Muscle layer of colon (tissue), 2 donors: ENCODE results near the gene TLCD5.

Source experiments
- H3K27ac ChIP-seq: one replicate; pipeline ENCODE4 v1.7.0; 2013; ENCODE audit warnings: low read depth, mild to moderate bottlenecking, low read length, moderate library complexity
- H3K27me3 ChIP-seq, 2 donors: one replicate each; pipeline ENCODE4 v1.7.0; 2013; ENCODE audit warnings: low read length in 2 of 2, mild to moderate bottlenecking in 2 of 2; ENCODE audit not compliant: insufficient read depth in 2 of 2, control insufficient read depth in 1 of 2
- H3K36me3 ChIP-seq: one replicate; pipeline ENCODE4 v1.7.0; 2013; ENCODE audit warnings: mild to moderate bottlenecking, low read length; ENCODE audit not compliant: insufficient read depth
- H3K4me1 ChIP-seq: one replicate; pipeline ENCODE4 v1.7.0; 2013; ENCODE audit warnings: mild to moderate bottlenecking, low read length; ENCODE audit not compliant: insufficient read depth
- H3K4me3 ChIP-seq, 2 donors: one replicate each; pipeline ENCODE4 v1.7.0; 2013; ENCODE audit warnings: low read length in 2 of 2, low read depth in 1 of 2, mild to moderate bottlenecking in 1 of 2, moderate library complexity in 1 of 2
- H3K9ac ChIP-seq: one replicate; pipeline ENCODE4 v1.7.0; 2013; ENCODE audit warnings: low read length
- H3K9me3 ChIP-seq: one replicate; pipeline ENCODE4 v1.7.0; 2013; ENCODE audit warnings: mild to moderate bottlenecking, low read length
- donor health status: abdominal sarcoma.
- donor health status: Adenocarcinoma of cecum.

TLCD5 gene

DNA sequence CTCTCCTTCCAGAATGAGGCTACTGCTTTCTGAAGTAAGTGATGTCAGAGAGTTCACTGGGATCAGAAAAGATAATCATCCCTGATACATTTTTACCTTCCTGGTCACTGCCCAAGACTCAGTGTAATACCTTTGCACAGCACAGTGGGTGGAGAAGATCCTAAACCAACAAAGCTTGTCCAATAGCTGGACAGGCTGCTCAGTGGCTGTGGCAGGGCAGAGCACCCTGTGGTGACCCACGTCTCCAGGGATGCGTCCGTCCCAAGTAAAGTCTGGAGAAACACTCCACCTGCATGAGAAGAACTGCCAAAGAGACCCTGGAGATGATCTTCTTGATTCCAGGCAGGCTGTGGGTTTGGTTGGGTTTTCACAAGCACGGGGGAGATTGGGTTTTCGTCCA lies 31.0 kb upstream of the TLCD5 start:
- Histone ChIP-seq H3K4me3 (no peak overlapping the region), H3K9ac (no peak overlapping the region), H3K4me1 (no peaks in the 10 kb centered on the region), H3K9me3 (no peaks in the 10 kb centered on the region), H3K27me3 (peaks cover 5 to 18% of the 10 kb centered on the region in 2 donors), H3K27ac (no peak overlapping the region), H3K36me3 (no peaks in the 10 kb centered on the region)

DNA sequence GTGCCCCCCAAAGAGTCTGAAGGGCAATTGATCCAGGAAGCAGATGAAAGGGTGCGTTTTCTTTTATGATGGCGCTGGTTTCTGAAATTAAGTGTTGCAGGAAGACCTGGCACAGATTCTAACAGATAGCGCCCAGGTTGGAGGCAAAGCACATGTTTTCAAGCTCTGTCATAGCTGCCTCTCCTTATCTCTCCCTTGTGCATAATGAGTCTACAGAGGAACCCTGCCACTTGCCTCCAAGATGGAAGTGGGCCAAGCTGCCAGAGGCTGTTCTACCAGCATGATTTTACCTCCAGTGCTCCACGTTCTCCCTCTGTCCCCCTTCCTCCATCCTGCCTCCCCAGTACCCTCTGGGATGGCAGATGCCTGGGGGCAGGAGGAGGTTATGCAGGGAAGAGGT lies 30.0 kb upstream of the TLCD5 start:
- Histone ChIP-seq H3K27ac (no peak overlapping the region), H3K9ac (no peak overlapping the region), H3K4me1 (no peaks in the 10 kb centered on the region), H3K9me3 (no peaks in the 10 kb centered on the region), H3K36me3 (no peaks in the 10 kb centered on the region), H3K4me3 (no peak overlapping the region), H3K27me3 (peaks cover 5 to 18% of the 10 kb centered on the region in 2 donors)

DNA sequence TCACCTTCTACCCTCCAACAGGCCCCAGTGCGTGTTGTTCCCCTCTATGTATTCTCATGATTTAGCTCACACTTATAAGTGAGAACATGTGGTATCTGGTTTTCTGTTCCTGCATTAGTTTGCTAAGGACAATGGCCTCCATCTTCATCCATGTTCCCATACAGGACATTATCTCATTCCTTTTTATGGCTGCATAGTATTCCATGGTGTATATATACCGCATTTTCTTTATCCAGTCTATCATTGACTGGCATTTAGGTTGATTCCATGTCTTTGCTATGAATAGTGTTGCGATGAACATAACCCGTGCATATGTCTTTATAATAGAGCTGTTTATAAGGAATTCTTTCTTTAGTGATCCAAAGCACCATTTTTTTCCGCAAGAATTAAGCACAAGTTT lies 28.5 kb upstream of the TLCD5 start:
- no peaks in the 10 kb centered on the region for H3K9me3 ChIP-seq
- no peaks in the 10 kb centered on the region for H3K4me1 ChIP-seq
- H3K9ac ChIP-seq = no peak overlapping the region
- no peaks in the 10 kb centered on the region for H3K36me3 ChIP-seq
- peaks cover 5 to 18% of the 10 kb centered on the region in 2 donors for H3K27me3 ChIP-seq
- H3K27ac ChIP-seq = no peak overlapping the region
- no peak overlapping the region for H3K4me3 ChIP-seq

DNA sequence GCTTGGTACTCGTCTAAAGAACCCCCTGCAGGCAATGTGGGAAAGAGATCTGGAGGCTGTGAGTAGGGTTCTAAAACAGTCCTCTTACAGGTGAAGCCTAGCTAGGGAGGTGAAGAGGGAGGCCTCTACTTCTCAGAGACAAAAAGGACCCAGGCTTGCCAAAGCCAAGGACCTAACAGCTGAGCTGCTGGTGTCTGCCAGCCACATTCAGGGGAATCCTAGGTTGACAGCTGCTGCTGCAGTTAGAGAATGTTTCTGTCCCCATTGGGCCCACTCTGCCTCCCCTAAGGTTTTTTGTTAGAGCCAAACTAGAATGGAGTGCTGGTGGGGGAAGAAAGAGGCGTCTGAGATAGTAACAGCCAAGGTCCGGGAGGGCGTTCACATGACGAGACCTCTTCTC lies 26.6 kb upstream of the TLCD5 start:
- Histone ChIP-seq H3K36me3 (no peaks in the 10 kb centered on the region), H3K9ac (no peak overlapping the region), H3K27ac (no peak overlapping the region), H3K9me3 (no peaks in the 10 kb centered on the region), H3K4me1 (no peaks in the 10 kb centered on the region), H3K4me3 (no peak overlapping the region), H3K27me3 (peaks cover 0 to 6% of the 10 kb centered on the region in 2 donors)

DNA sequence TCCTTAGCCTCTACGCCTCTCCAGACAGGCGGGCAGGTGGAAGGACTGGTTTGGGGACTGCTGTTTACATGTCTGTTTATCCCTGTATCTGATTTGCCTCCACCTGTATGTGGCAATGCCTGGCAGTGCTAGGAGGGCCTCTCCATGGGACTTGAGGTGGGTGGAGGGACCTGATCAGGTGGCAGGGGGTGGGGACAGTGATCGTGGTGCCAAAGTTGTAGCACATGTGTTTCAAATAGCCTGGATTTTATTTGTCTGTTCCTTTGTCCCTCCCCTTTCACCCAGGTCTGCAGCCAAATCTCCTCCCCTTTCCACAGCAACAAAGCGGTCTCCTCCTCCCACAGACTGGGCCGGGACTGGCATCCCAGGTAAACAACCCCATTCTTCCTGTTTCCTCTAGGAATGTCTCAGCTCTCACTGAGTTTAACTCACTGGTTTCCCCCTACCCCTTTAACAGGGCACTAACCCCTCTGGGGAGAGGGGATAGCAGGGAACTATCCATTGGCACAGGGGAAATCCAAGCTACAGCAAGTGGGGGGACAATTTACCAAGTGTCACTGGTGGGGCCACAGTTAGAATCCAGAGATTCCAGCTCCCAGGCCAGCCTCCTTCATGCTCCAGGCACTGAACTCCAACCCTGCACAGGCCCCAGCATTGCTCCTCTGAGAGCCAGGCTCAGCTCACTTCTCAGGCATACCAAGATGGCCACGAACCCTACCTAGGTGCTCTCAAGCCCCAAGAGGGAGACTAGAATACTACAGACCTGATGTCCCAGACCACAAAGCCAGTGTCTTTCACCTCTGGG lies 22.9 kb upstream of the TLCD5 start:
- no peak overlapping the region for H3K9ac ChIP-seq
- no peak overlapping the region for H3K27ac ChIP-seq
- H3K27me3 ChIP-seq = peaks cover 0 to 6% of the 10 kb centered on the region in 2 donors
- H3K4me3 ChIP-seq = no peak overlapping the region
- no peaks in the 10 kb centered on the region for H3K4me1 ChIP-seq
- H3K36me3 ChIP-seq = no peaks in the 10 kb centered on the region
- no peaks in the 10 kb centered on the region for H3K9me3 ChIP-seq

DNA sequence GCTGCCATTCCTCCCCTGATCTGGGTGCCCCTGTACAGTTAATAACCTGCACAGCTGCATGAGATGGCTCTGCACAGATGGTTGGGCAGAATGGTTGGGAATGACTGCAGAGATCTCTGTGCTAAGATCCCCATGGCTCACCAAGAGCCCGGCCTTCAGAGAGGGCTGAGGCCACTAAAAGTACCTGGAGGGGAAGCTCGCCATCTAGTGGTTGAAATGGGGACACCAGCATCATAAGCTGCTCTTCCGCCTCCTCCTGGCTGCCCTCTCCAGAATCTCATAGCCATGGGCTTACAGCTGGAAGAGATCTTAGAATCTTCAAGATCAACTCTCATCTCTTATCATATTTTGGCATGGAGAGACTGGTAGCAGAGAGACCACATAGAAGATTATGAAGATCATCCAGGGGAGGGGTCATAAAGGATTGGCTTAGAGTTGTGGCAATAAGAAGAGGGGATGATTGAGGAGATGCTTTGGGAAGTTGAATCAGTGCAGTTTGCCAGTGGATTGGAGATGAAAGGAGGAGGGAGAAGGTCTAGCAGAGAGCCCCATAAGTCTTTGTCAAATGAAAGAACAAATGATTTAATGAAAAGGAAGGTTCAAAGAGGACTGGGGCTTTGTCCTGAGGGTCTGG lies 22.0 kb upstream of the TLCD5 start:
- Histone ChIP-seq H3K27me3 (peaks cover 0 to 6% of the 10 kb centered on the region in 2 donors), H3K9ac (no peak overlapping the region), H3K4me3 (no peak overlapping the region), H3K27ac (no peak overlapping the region), H3K9me3 (no peaks in the 10 kb centered on the region), H3K36me3 (no peaks in the 10 kb centered on the region), H3K4me1 (no peaks in the 10 kb centered on the region)

DNA sequence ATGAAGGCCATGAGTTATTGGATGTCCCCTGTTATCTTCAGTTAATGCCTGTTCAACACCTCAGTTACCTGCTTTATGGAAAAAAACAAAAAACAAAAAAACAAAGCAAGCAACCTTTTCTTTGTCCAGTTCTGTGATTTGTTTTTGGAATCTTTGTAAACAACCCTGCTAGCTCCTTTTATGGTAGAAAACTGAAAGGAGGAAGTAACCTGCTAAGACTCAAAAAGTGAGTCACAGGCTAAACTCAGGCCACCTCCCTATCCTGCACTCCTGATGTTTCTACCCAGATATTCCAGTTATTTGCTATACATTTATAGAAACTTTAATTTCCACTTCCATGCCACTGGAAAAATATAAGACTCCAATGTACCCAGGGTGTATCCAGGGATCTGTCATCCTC lies 20.6 kb upstream of the TLCD5 start:
- no peaks in the 10 kb centered on the region for H3K4me1 ChIP-seq
- no peaks in the 10 kb centered on the region for H3K27me3 ChIP-seq
- H3K9me3 ChIP-seq = no peaks in the 10 kb centered on the region
- no peak overlapping the region for H3K27ac ChIP-seq
- no peak overlapping the region for H3K9ac ChIP-seq
- H3K36me3 ChIP-seq = no peaks in the 10 kb centered on the region
- H3K4me3 ChIP-seq = no peak overlapping the region

DNA sequence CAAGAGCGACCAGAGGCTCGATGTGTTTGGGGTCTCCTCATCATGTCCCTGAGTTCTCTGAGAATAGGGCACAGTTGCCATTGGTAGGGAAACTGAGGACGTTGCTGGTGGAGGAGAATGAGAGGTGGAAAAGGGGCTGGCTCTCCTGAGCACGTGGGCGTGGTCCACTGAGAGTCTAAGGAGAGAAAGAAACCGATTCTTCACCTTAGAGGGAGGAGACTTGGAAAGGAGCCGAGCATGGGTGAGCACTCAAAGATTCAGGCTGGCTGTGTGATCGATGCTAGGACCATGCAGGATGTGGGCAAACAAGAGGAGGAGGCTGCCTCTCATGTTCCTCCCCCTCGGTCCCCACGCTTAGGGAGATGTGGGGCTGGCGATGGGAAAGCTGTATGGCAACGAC lies 19.8 kb upstream of the TLCD5 start:
- no peaks in the 10 kb centered on the region for H3K9me3 ChIP-seq
- no peak overlapping the region for H3K27ac ChIP-seq
- no peaks in the 10 kb centered on the region for H3K36me3 ChIP-seq
- no peak overlapping the region for H3K4me3 ChIP-seq
- H3K9ac ChIP-seq = no peak overlapping the region
- H3K27me3 ChIP-seq = no peaks in the 10 kb centered on the region
- no peaks in the 10 kb centered on the region for H3K4me1 ChIP-seq

DNA sequence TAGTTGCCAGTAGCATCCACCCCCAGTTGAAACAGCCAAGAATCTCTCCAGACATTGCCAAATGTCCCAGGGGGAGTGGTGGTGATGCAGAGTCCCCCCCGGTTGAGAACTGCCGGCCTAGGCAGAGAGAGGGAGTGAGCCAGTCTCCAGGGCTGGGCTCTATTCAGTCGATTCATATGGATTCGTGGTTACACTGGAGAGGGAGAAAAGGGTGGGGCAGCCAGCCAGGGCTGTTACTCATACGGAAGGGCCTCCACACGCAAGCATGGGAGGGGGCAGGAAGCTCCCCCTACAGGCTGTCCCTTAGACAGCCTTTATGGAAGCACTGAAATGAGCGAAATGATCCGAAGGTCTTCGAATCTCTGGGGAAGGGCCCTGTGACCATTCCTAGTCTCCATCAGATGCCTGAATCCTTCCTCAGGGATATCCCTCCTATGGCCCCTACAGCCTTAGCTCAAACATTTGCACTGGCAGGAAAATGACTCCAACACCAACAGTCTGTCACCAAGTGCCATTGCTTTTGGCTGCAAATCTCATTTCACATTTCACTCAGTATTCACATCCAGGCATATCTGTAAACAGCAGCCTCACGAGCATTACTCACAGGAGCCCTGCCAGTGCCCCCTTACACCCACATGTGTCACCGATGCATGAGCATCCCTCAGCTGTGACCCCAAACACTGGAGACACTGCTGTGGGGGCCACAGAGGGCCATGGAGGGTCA lies 18.4 kb upstream of the TLCD5 start:
- Histone ChIP-seq H3K27me3 (no peaks in the 10 kb centered on the region), H3K27ac (no peak overlapping the region), H3K4me1 (no peaks in the 10 kb centered on the region), H3K4me3 (no peak overlapping the region), H3K9ac (no peak overlapping the region), H3K9me3 (no peaks in the 10 kb centered on the region), H3K36me3 (no peaks in the 10 kb centered on the region)

DNA sequence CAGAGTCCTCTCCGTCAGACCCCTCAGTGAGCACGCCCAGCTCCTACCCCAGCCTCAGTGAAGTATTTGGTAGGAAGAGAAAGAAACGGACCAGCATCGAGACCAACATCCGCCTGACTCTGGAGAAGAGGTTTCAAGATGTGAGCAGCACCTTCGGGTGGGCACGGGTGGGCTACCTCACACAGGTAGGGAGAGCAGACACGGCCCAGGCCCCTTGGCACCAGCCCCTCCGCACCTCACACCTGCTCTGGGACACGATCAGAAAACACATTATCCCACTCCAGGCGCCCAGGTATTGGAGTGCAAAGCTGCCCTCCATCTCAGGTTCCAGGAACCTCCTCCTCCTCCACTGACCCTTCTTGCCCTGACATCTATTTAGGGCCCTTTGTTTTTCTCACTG lies 17.6 kb upstream of the TLCD5 start:
- H3K27me3 ChIP-seq = no peaks in the 10 kb centered on the region
- H3K36me3 ChIP-seq = no peaks in the 10 kb centered on the region
- H3K4me3 ChIP-seq = no peak overlapping the region
- H3K9ac ChIP-seq = no peak overlapping the region
- H3K9me3 ChIP-seq = no peaks in the 10 kb centered on the region
- no peak overlapping the region for H3K27ac ChIP-seq
- H3K4me1 ChIP-seq = no peaks in the 10 kb centered on the region

DNA sequence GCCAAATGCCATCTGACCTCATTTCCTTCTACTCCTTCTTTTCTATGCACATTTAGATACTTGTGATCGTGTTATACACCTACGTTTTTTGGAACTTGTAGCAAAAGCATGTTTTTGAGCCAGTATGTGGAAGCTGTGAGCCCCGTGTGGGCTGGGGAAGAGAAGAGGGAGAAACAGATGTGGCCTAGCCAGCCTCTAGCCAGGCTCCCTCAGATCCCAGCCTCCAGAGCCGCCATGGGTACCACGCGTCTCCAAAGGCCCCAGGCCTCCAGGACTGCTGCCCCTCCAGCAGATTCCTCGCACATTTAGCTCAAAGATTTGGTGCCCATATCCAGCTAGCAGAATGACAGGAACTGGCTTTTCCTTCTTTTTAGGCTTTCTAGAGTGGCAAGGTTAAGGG lies 17.0 kb upstream of the TLCD5 start:
- no peak overlapping the region for H3K4me3 ChIP-seq
- no peak overlapping the region for H3K9ac ChIP-seq
- H3K27ac ChIP-seq = no peak overlapping the region
- no peaks in the 10 kb centered on the region for H3K27me3 ChIP-seq
- H3K36me3 ChIP-seq = no peaks in the 10 kb centered on the region
- no peaks in the 10 kb centered on the region for H3K9me3 ChIP-seq
- H3K4me1 ChIP-seq = no peaks in the 10 kb centered on the region
